VCaP (cell line): Measurements from ENCODE around the gene VSIR.
A peak's percentile ranks its signal among the peaks of the same experiment; 100 is the strongest.

Experiments used
- H3K27ac ChIP-seq: fragments of 450-650 bp; 2 replicates; pipeline ENCODE4 v1.5.1; 2017
- CTCF ChIP-seq: fragments of 450-650 bp; conservative IDR thresholded peaks from 2 replicates; pipeline ENCODE4 v1.5.1; 2017; ENCODE audit warnings: mild to moderate bottlenecking, moderate library complexity

The VSIR gene

DNA sequence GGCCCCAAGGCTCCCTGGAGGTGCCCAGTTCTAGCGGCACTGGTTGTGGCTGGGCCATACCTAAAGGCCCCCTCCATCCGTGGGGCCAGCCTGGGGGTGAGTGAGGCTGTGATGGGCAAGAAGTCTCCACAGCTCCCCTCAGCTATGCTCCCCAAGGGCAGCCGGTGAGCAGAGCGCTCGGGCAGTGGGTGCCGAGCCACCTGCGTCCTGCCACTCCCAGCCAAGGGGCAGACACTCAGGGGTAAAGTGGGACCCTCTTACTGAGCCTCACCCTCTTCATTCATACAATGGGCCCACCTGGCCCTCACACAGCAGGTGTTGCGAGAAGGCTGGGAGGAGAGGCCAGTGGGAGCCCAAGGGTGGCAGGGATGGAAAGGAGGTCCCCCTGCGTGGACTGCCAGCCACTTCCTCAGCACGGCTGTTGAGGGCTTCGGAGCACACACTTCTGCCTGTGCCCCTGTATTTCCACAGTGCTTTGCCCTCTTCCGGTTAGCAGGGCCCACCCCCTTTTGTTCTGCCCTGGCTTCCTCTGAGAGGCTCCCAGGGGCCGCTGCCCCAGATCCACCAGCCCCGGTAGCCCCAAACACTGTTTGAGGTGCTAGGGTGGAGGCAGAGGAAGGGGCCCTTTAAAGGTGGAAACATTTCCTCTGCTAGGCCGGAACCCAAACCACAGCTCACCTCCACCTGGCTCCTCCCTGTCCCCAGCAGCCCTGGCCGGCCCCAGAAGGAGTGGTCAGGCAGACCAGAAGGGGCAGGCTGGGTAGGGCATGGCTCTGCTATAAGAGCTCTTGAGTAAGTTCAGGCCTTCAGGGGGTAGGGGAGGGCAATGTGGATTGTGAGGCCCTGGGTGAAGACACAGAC, 37.4 kb downstream of the VSIR start:
- TF ChIP-seq CTCF, result no peak
- H3K27ac ChIP-seq, result peak overlapping the region; percentile 61

GRCh38 chr10:71734797-71735196, 38.5 kb downstream of the VSIR start:
- H3K27ac ChIP-seq, result no peak overlapping the region
- TF ChIP-seq CTCF, result no peak

DNA sequence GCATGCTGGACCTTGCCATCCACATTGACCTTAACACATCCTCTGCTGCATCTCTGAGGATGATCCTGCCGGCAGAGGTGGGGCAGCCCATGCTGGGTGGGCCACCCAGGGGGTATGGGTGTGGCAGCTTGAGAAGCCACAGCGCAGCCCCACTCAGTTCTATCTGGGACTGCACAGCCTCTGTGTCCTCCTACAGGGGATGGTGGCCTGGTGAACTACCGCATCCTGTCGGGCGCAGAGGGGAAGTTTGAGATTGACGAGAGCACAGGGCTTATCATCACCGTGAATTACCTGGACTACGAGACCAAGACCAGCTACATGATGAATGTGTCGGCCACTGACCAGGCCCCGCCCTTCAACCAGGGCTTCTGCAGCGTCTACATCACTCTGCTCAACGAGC, 41.5 kb downstream of the VSIR start:
- TF ChIP-seq CTCF, result no peak
- no peak overlapping the region for H3K27ac ChIP-seq

- TF ChIP-seq CTCF, result no peak
- no peak overlapping the region for H3K27ac ChIP-seq
These were observed 44.1 kb downstream of the VSIR start for GRCh38 chr10:71729161-71729636.

DNA sequence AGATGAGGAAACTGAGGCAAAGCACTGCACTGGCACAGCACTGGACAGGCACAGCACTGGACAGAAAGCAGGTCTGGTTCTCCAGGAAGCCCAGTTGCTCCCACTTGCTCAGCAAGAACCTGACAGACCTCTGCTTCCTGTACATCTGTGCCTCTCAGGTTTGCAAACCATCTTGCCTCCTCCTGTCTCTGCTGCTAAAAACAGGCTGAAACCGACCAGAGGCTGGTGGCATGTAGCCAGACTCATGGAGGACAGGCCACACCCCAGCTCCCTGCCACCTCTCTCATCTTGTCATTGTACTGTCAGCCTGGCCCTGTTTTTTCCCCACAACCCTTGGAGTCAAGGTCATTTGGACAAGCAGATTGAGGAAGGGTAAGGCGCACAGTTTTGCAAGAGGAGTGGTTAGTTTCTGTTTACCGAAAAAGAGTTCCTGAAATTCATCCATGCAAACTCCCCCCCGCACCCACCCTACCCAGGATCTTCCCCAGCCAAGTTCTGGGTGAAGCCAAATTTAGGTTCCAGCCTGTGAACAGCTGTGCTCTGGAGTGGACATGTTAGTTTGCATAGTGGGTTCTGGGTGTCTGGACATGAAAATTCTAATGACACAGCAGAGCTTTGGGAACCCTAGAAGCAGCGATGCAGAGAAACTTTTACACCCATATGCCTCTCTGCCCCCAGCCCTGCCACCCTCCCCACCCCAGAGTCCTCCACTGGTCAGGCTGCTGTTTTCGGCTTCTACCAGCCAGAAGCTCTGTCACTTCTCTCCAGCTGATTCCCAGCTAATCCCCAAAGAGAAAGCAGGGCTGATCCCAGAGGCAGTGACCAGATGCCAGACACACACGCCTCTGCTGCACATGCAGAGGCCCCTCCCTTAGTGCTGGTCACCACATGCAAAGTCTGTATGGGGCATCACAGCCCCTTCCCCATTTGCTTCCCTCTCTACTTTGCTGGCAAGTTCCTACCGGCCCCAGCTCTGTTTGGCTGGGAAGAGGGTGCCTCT, 45.3 kb downstream of the VSIR start:
- H3K27ac ChIP-seq, result no peak overlapping the region
- TF ChIP-seq CTCF, result no peak

DNA sequence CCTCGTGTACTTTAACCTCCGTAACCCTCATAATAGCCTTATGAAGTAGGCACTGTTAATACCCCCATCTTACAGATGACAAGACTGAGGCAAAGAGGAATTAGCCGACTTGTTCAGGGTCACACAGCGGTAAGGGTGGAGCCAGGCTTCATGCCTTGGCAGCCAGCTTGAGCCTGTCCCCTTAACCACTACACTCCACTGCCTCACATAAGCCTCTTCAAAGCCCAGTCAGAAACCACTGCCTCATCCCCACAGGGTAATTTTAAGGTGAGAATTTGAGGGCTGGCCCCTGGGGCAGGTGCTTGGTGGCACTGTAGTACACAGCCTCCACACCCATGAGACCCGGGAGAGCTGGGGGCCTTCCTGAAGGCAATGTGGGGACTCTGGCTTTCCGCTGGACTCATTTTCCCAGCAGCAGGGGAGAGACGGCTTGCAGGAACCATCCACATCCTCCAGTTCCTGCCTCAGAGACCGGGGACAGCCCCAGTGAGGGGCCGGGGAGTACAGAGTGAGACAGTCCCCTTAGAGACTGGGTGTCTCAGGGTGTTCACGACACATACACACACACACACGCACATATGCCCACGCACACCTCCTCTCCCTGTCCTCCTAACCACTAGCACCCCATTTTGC, 46.1 kb downstream of the VSIR start:
- no peak overlapping the region for H3K27ac ChIP-seq
- TF ChIP-seq CTCF, result no peak

DNA sequence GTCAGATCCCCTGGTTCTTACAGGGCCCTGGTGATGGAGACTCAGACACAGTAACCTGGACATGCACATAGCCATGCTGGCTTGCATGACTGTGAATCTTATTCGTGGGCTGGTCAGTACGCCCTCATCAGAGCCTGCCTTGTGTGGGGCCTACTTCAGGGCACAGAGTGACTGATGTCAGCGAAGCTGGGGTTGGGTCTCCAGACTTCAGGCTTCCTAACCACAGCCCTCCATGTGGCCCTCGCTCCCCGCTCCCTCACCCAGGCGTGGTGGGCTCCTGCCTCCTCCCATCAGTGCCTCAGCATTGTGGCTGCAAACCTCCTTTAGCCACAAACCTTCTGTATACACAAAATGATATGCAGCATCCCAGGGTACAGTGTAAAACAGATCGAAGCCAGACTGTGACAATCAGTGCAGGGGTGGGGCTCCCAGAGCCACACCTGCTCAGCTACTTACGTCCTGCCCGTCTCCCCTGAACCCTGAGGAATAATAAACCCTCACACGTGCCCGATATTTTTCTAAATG, 46.7 kb downstream of the VSIR start:
- no peak for TF ChIP-seq CTCF
- no peak overlapping the region for H3K27ac ChIP-seq
